NCI-H1105 treated with DMSO at 0.1 percent for 48 hours (cell line): ENCODE measurements around the gene CISD2.
"Not testable (repeated sequence)": the region's sequence is repeated elsewhere in the genome, so short reads cannot be mapped to it uniquely, and the experiment has no call there.

ENCODE experiments used
- DNase-seq: peaks from one replicate; lab custom pipeline; 2025; lab: John Stamatoyannopoulos, UW

Gene CISD2

GRCh38 chr4:102919697-102920096 lies 50.9 kb downstream of the CISD2 start:
- not testable (repeated sequence) for DNase-seq

- no peak for DNase-seq
Measured at GRCh38 chr4:102935716-102936115, 66.9 kb downstream of the CISD2 start.

- DNase-seq, result not testable (repeated sequence)
Measured at GRCh38 chr4:102938063-102938462, 69.3 kb downstream of the CISD2 start.
